CD14-positive monocyte (primary cell): ENCODE results near the gene STK11IP. TPM values are rescaled to one million over a fixed set of nuclear protein-coding genes. Genes with fewer than 3 reads are reported as not detected.
A peak's percentile ranks its signal among the peaks of the same experiment; 100 is the strongest.

Experiments
- DNase-seq, 3 donors: peaks; one replicate each; pipeline ENCODE4 v3.0.0-alpha.2; 2011 to 2022
- H2AFZ ChIP-seq: 2 replicates; pipeline ENCODE4 v1.6.0; 2012; ENCODE audit warnings: mild to moderate bottlenecking, low read depth, low read length, inconsistent platforms; ENCODE audit not compliant: insufficient read depth, poor library complexity, severe bottlenecking
- H3K27ac ChIP-seq, 2 donors: 1 replicate in 1 of 2; 2 replicates in 1 of 2; pipeline ENCODE4 v1.5.1; 2012 to 2013; ENCODE audit warnings: low read length in 2 of 2, control low read depth in 1 of 2, inconsistent platforms in 1 of 2, low read depth in 1 of 2, mild to moderate bottlenecking in 1 of 2
- H3K27me3 ChIP-seq, 2 donors: one replicate each; pipeline versions ENCODE4 v1.6.0 to v1.6.1; 2011 to 2013; ENCODE audit warnings: low read length in 2 of 2; ENCODE audit not compliant: control insufficient read depth in 2 of 2, insufficient read depth in 2 of 2
- H3K36me3 ChIP-seq, 2 donors: replicated peaks in 1 of 2; 1 replicate in 1 of 2; 2 replicates in 1 of 2; pipeline versions ENCODE4 v1.5.1 to v1.6.1; 2012 to 2013; ENCODE audit warnings: low read length in 2 of 2, control low read depth in 1 of 2, inconsistent platforms in 1 of 2, mild to moderate bottlenecking in 1 of 2; ENCODE audit not compliant: insufficient read depth in 2 of 2, control insufficient read depth in 1 of 2
- H3K4me1 ChIP-seq, 2 donors: 1 replicate in 1 of 2; 2 replicates in 1 of 2; pipeline versions ENCODE4 v1.5.1 to v1.6.1; 2012 to 2013; ENCODE audit warnings: low read length in 2 of 2, control low read depth in 1 of 2, inconsistent platforms in 1 of 2, mild to moderate bottlenecking in 1 of 2, moderate library complexity in 1 of 2; ENCODE audit not compliant: insufficient read depth in 2 of 2, control insufficient read depth in 1 of 2
- H3K4me2 ChIP-seq: replicated peaks from 2 replicates; pipeline ENCODE3; 2012; ENCODE audit warnings: low read length, moderate library complexity, mild to moderate bottlenecking; ENCODE audit not compliant: poor library complexity, severe bottlenecking; ENCODE audit errors: extremely low read depth
- H3K4me3 ChIP-seq, 3 experiments: fragments of 200-600 bp in 1 of 3; sonication (generic) in 1 of 3; replicated peaks in 1 of 3; 1 replicate in 2 of 3; 2 replicates in 1 of 3; pipeline ENCODE4 v1.5.1; 2011 to 2013; ENCODE audit warnings: low read length in 3 of 3, mild to moderate bottlenecking in 3 of 3, control low read depth in 2 of 3, low read depth in 2 of 3, inconsistent platforms in 1 of 3, moderate library complexity in 1 of 3
- H3K79me2 ChIP-seq: 2 replicates; pipeline ENCODE4 v1.6.0; 2012; ENCODE audit warnings: mild to moderate bottlenecking, control low read depth, inconsistent platforms, low read length, moderate library complexity; ENCODE audit not compliant: insufficient read depth
- H3K9ac ChIP-seq: 2 replicates; pipeline ENCODE4 v1.6.0; 2017; ENCODE audit warnings: low read length, mild to moderate bottlenecking; ENCODE audit not compliant: insufficient read depth, poor library complexity, severe bottlenecking
- H3K9me3 ChIP-seq, 2 donors: replicated peaks in 1 of 2; 1 replicate in 1 of 2; 2 replicates in 1 of 2; pipeline versions ENCODE4 v1.5.1 to v1.6.1; 2012 to 2013; ENCODE audit warnings: low read length in 2 of 2, control low read depth in 1 of 2; ENCODE audit not compliant: control insufficient read depth in 1 of 2, insufficient read depth in 1 of 2
- H4K20me1 ChIP-seq: 2 replicates; pipeline ENCODE4 v1.6.0; 2012; ENCODE audit warnings: mild to moderate bottlenecking, low read length, control low read depth, moderate library complexity; ENCODE audit not compliant: insufficient read depth
- H3K27ac Mint-ChIP-seq, 7 donors: one replicate each; pipeline ENCODE4 v1.8.0; 2020; ENCODE audit warnings: mild to moderate bottlenecking in 7 of 7, mixed read lengths in 7 of 7, moderate library complexity in 6 of 7, inconsistent platforms in 2 of 7
- H3K27me3 Mint-ChIP-seq, 3 donors: one replicate each; pipeline ENCODE4 v1.8.0; 2021 to 2022; ENCODE audit warnings: low read depth in 3 of 3, mild to moderate bottlenecking in 3 of 3, mixed read lengths in 3 of 3, moderate library complexity in 3 of 3, inconsistent platforms in 1 of 3
- H3K36me3 Mint-ChIP-seq, 2 donors: one replicate each; pipeline ENCODE4 v1.8.0; 2020; ENCODE audit warnings: mixed read lengths in 2 of 2, inconsistent platforms in 1 of 2, mild to moderate bottlenecking in 1 of 2
- H3K4me1 Mint-ChIP-seq: one replicate; pipeline ENCODE4 v1.8.0; 2020; ENCODE audit warnings: mild to moderate bottlenecking, mixed read lengths
- H3K4me3 Mint-ChIP-seq, 2 donors: one replicate each; pipeline ENCODE4 v1.8.0; 2020; ENCODE audit warnings: mild to moderate bottlenecking in 2 of 2, mixed read lengths in 2 of 2, moderate library complexity in 1 of 2
- H3K9me3 Mint-ChIP-seq, 7 donors: one replicate each; pipeline ENCODE4 v1.8.0; 2020 to 2022; ENCODE audit warnings: mixed read lengths in 7 of 7, mild to moderate bottlenecking in 6 of 7, moderate library complexity in 6 of 7, inconsistent platforms in 2 of 7
- WGBS: methylation state at CpG from one replicate; pipeline ENCODE4 v1.1.5; 2013; ENCODE audit warnings: missing lambda C conversion rate; ENCODE audit not compliant: insufficient coverage; 5-methylcytosine and 5-hydroxymethylcytosine counted together
- intact Hi-C, 2 donors: fragments of 100-400 bp; cut with micrococcal nuclease; formaldehyde crosslinking; loops; one replicate each; pipeline versions ENCODE4 v1.15.0 to v1.15.1; 2023
- polyA plus RNA-seq, 3 donors: library from polyadenylated mRNA; depleted of rRNA in 1 of 3; unstranded in 2 of 3; stranded (reverse) in 1 of 3; fragments of 300-500 nt in 2 of 3; fragments of >200 nt in 1 of 3; fragmentation: Illumina TruSeq in 2 of 3; gene quantifications; 1 replicate in 2 of 3; 2 replicates in 1 of 3; pipeline ENCODE4 v1.2.3, GENCODE V29; 2012 to 2021
- TF ChIP-seq, protein P1 (sequence below): fragments of 200-600 bp; IDR thresholded peaks from one replicate; pipeline ENCODE4 v1.8.0; 2022; ENCODE audit warnings: antibody characterized with exemption, mild to moderate bottlenecking

The STK11IP gene
- polyA plus RNA-seq, 3 donors, result 13.0 to 79.1 (median 15.7) TPM

- H3K27me3 Mint-ChIP-seq, result peaks cover 7 to 17% (median 11%) of the 10 kb centered on the region in 3 donors
- H3K36me3 Mint-ChIP-seq, result no peaks in the 10 kb centered on the region
- Histone ChIP-seq H3K27ac (no peak overlapping the region), H3K9ac (no peak overlapping the region), H2AFZ (no peak overlapping the region), H3K4me1 (peaks cover 6 to 9% of the 10 kb centered on the region in 2 donors), H3K9me3 (no peaks in the 10 kb centered on the region), H4K20me1 (no peaks in the 10 kb centered on the region), H3K4me2 (no peak overlapping the region), H3K36me3 (no peaks in the 10 kb centered on the region), H3K27me3 (no peaks in the 10 kb centered on the region), H3K4me3 (no peak overlapping the region), H3K79me2 (no peaks in the 10 kb centered on the region)
- H3K4me3 Mint-ChIP-seq, result no peak overlapping the region
- H3K9me3 Mint-ChIP-seq, result peaks cover 0 to 1% (median 0%) of the 10 kb centered on the region in 7 donors
- peak overlapping the region in 3 of 7 donors; percentile 1 to 78 (median 62) for H3K27ac Mint-ChIP-seq
- TF ChIP-seq, protein P1, sequence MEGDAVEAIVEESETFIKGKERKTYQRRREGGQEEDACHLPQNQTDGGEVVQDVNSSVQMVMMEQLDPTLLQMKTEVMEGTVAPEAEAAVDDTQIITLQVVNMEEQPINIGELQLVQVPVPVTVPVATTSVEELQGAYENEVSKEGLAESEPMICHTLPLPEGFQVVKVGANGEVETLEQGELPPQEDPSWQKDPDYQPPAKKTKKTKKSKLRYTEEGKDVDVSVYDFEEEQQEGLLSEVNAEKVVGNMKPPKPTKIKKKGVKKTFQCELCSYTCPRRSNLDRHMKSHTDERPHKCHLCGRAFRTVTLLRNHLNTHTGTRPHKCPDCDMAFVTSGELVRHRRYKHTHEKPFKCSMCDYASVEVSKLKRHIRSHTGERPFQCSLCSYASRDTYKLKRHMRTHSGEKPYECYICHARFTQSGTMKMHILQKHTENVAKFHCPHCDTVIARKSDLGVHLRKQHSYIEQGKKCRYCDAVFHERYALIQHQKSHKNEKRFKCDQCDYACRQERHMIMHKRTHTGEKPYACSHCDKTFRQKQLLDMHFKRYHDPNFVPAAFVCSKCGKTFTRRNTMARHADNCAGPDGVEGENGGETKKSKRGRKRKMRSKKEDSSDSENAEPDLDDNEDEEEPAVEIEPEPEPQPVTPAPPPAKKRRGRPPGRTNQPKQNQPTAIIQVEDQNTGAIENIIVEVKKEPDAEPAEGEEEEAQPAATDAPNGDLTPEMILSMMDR, result no peak
- DNase-seq, result no peak
- peaks cover 13% of the 10 kb centered on the region for H3K4me1 Mint-ChIP-seq
- intact Hi-C loops, result loop anchor here (2.0 kb wide), 2 partner anchors 99 to 101 kb away; partner anchors contain the start of gene CHPF (in 1 of the 2)
- WGBS, result 84% methylated on average over 3 of the region's 7 CpGs
These were observed 43.9 kb downstream of the STK11IP start for GRCh38 chr2:219641390-219642068.

GRCh38 chr2:219642069-219642454 lies 44.4 kb downstream of the STK11IP start:
- Histone ChIP-seq H3K36me3 (no peaks in the 10 kb centered on the region), H3K9ac (no peak overlapping the region), H3K4me1 (peaks cover 6 to 9% of the 10 kb centered on the region in 2 donors), H3K9me3 (no peaks in the 10 kb centered on the region), H3K79me2 (no peaks in the 10 kb centered on the region), H3K27ac (no peak overlapping the region), H3K4me2 (no peak overlapping the region), H3K4me3 (no peak overlapping the region), H4K20me1 (no peaks in the 10 kb centered on the region), H2AFZ (no peak overlapping the region), H3K27me3 (no peaks in the 10 kb centered on the region)
- Mint-ChIP-seq H3K4me3 (no peak overlapping the region), H3K27me3 (peaks cover 5 to 16% (median 11%) of the 10 kb centered on the region in 3 donors), H3K27ac (peak overlapping the region in 3 of 7 donors; percentile 1 to 78 (median 62)), H3K4me1 (peaks cover 13% of the 10 kb centered on the region), H3K36me3 (no peaks in the 10 kb centered on the region), H3K9me3 (peaks cover 0 to 1% (median 0%) of the 10 kb centered on the region in 7 donors)
- TF ChIP-seq, protein P1, result no peak
- intact Hi-C loops, result loop anchor here (2.0 kb wide), 2 partner anchors 99 to 101 kb away; partner anchors contain the start of gene CHPF (in 1 of the 2)
- WGBS, result 69% methylated on average over 2 of the region's 8 CpGs
- no peak for DNase-seq
